Calu3 (cell line): Measurements from ENCODE around the gene ZP1. TPM values are rescaled to one million over a fixed set of nuclear protein-coding genes. Genes with fewer than 3 reads are reported as not detected.

Experiments
- BruUV-seq: library from RNA; stranded (reverse); fragments of 400-500 nt; replicated peaks from 2 replicates; lab custom pipeline; 2021; lab: Mats Ljungman, UMichigan
- CTCF ChIA-PET: fragments of 300-600 bp; sonication (Branson Sonifier 250); formaldehyde crosslinking; loops from one replicate; lab custom pipeline; 2022; ENCODE audit warnings: antibody characterized with exemption; lab: Charles Lee
- DNase-seq: peaks from one replicate; pipeline ENCODE4 v3.0.0; 2022
- H3K27ac Mint-ChIP-seq: one replicate; pipeline ENCODE4 v1.8.0; 2022; ENCODE audit warnings: mixed read lengths; ENCODE audit not compliant: unreplicated experiment
- H3K27me3 Mint-ChIP-seq: one replicate; pipeline ENCODE4 v1.8.0; 2022; ENCODE audit warnings: mixed read lengths; ENCODE audit not compliant: unreplicated experiment
- H3K36me3 Mint-ChIP-seq: one replicate; pipeline ENCODE4 v1.8.0; 2022; ENCODE audit warnings: mild to moderate bottlenecking, moderate library complexity, mixed read lengths; ENCODE audit not compliant: insufficient read depth, unreplicated experiment
- H3K4me1 Mint-ChIP-seq: one replicate; pipeline ENCODE4 v1.8.0; 2022; ENCODE audit warnings: mild to moderate bottlenecking, low read depth, mixed read lengths; ENCODE audit not compliant: unreplicated experiment
- H3K4me3 Mint-ChIP-seq: one replicate; pipeline ENCODE4 v1.8.0; 2022; ENCODE audit warnings: mild to moderate bottlenecking, low read depth, moderate library complexity, mixed read lengths; ENCODE audit not compliant: unreplicated experiment
- H3K9me3 Mint-ChIP-seq: one replicate; pipeline ENCODE4 v1.8.0; 2022; ENCODE audit warnings: low read depth, mixed read lengths; ENCODE audit not compliant: unreplicated experiment
- intact Hi-C: fragments of 100-400 bp; cut with micrococcal nuclease; formaldehyde crosslinking; loops from one replicate; pipeline ENCODE4 v1.10.0; 2022; ENCODE audit not compliant: unreplicated experiment
- total RNA-seq: library from RNA; stranded (reverse); gene quantifications from 2 replicates; pipeline ENCODE4 v1.2.3, GENCODE V29; 2022
- TF ChIP-seq, protein P1 (sequence below): fragments of 200-600 bp; IDR thresholded peaks from one replicate; pipeline ENCODE4 v1.8.0; 2022; ENCODE audit warnings: antibody characterized with exemption; ENCODE audit not compliant: unreplicated experiment

The ZP1 gene
- total RNA-seq, 1 experiment from 2014 or later = not detected

DNA sequence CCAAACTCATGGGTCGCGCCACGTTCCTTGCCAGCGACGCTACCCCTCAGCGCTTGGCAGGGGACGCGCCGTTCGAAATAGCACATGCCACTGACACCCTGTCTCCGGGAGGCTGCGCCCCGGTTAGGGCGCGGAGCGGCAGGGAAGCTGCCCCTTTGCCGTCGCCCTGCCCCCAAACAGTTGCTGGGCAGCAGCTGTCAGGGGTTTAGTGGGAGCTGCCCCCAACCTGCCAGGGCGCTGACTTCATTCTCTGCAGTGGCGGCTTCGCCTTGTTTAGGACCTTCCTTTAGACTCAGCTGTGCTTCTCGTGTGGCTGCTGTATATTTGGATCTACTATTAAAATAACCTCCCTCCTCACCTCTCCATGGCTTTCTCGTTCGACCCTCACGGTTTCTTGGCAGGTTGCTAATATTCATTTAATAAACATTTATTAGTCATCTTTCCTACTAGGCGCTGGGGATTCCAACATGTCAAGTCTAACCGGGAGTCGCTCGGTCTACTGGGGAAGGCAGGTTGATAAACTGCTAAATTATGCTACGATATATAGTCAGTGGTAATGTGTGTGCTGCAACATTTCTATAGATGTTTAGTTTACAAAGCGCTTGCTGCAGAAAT lies 47.4 kb downstream of the ZP1 start:
- BruUV-seq = no TSS peak
- H3K27me3 Mint-ChIP-seq = peaks cover 29% of the 10 kb centered on the region

DNA sequence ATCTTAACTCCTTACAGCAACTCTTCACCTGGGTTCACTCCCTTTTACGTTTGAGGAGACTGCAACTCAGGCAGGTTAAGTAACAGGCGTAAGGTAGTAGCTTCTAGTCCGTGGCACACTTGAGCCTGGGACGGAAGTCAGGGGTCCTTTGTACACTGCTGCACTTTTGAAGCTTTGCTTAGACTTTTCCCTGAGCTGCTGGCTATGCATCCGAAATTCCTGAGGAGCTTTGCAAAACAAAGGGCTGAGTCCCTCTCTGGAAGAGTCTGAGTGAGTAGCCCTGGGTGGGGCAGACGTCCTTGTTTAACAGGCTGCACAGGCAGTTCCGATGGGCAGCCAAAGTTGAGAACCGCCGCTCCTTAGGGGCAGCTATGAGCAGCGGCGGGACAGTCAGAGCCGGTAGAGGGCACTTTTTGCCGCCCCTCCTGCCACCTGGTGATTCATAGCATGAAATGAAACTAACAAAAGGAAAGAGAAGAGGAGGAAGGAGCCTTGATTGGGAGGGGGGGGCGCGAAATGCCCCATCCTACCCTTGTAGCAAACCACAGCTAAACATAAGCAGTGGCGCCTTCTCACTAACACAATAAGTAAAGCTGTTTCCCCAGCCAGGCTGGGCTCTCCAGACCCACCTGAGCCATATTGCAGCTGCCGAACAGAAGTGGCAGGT lies 48.0 kb downstream of the ZP1 start:
- H3K36me3 Mint-ChIP-seq = peaks cover 20% of the 10 kb centered on the region
- peaks cover 23% of the 10 kb centered on the region for H3K27me3 Mint-ChIP-seq
- DNase-seq = peak; percentile 79
- peaks cover 23% of the 10 kb centered on the region for H3K4me1 Mint-ChIP-seq
- CTCF ChIA-PET = interaction anchor here (0.6 to 2.6 kb wide), 11 partner anchors 8 to 339 kb away, joined by 3 to 8 read pairs (median 4); partner anchors contain the start of genes PRPF19, TMEM132A and VPS37C
- intact Hi-C loops = loop anchor here (5.0 kb wide), 1 partner anchor 217 kb away; no protein-coding TSS in a partner anchor
- TSS peak; percentile 35 for BruUV-seq
- TF ChIP-seq, protein P1, sequence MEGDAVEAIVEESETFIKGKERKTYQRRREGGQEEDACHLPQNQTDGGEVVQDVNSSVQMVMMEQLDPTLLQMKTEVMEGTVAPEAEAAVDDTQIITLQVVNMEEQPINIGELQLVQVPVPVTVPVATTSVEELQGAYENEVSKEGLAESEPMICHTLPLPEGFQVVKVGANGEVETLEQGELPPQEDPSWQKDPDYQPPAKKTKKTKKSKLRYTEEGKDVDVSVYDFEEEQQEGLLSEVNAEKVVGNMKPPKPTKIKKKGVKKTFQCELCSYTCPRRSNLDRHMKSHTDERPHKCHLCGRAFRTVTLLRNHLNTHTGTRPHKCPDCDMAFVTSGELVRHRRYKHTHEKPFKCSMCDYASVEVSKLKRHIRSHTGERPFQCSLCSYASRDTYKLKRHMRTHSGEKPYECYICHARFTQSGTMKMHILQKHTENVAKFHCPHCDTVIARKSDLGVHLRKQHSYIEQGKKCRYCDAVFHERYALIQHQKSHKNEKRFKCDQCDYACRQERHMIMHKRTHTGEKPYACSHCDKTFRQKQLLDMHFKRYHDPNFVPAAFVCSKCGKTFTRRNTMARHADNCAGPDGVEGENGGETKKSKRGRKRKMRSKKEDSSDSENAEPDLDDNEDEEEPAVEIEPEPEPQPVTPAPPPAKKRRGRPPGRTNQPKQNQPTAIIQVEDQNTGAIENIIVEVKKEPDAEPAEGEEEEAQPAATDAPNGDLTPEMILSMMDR = no peak
- peak overlapping the region; percentile 30 for H3K27ac Mint-ChIP-seq
- H3K9me3 Mint-ChIP-seq = no peaks in the 10 kb centered on the region
- peak overlapping the region; percentile 97 for H3K4me3 Mint-ChIP-seq

More for the DNA sequence above, 47.4 kb downstream of the ZP1 start:
- peak overlapping the region; percentile 97 for H3K4me3 Mint-ChIP-seq
- peak overlapping the region; percentile 30 for H3K27ac Mint-ChIP-seq
- H3K4me1 Mint-ChIP-seq = peaks cover 23% of the 10 kb centered on the region
- intact Hi-C loops = loop anchor here (5.0 kb wide), 1 partner anchor 218 kb away; no protein-coding TSS in a partner anchor
- peaks cover 20% of the 10 kb centered on the region for H3K36me3 Mint-ChIP-seq
- CTCF ChIA-PET = interaction anchor here (0.6 to 2.6 kb wide), 11 partner anchors 9 to 339 kb away, joined by 3 to 8 read pairs (median 4); partner anchors contain the start of genes PRPF19, TMEM132A and VPS37C
- H3K9me3 Mint-ChIP-seq = no peaks in the 10 kb centered on the region
- TF ChIP-seq, protein P1 = no peak
- peak; percentile 39 for DNase-seq

DNA sequence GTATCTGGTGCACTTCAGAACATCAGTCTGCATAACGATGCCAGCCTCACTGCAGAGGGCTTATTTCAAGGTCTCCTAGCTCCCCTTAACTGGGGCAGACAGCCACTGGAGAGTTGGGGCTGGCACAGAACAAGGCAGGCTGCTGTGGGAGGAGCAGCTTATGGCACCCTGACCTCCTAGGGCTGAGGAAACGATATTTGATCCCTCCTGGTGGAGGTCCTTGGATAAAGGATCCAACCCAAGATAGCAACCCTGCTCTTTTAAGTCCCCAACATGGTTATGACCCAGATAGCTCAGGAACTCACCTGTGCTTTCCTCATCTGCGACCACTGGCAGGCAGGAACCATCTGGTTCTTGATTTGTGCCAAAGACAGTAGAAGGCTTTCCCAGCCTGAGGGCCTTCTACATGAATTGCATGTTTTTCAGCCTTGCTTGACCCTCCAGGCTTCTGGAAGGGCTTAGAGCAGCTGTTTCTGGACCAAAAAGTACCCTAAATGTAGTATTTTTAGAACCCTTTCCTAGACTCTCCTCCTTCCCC lies 49.4 kb downstream of the ZP1 start:
- DNase-seq = no peak
- no TSS peak for BruUV-seq
- TF ChIP-seq, protein P1 = no peak
- Mint-ChIP-seq H3K9me3 (no peaks in the 10 kb centered on the region), H3K4me1 (peaks cover 23% of the 10 kb centered on the region), H3K27me3 (peaks cover 9% of the 10 kb centered on the region), H3K36me3 (peaks cover 20% of the 10 kb centered on the region), H3K27ac (no peak overlapping the region), H3K4me3 (no peak overlapping the region)
- intact Hi-C loops = loop anchor here (5.0 kb wide), 1 partner anchor 216 kb away; no protein-coding TSS in a partner anchor
- CTCF ChIA-PET = no interaction called here

DNA sequence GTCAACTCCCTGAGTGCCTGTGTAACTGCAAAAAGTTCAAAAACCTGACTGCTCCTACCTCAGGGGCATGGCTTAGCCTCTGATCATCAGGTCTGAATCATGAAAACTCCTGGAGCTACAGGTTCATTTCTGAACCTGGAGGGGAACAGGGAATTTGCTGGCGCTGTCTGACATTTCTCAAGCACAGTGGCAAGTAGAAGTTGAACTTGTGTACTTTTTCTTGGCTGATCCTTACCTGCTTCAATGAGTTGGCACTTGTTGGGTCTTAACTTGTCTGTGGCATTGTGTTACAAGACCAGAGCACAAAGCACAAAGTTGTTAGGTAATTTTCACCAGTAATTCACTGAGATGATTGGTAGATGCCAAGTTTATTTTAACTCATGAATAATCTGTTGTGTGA lies 49.9 kb downstream of the ZP1 start:
- Mint-ChIP-seq H3K27ac (no peak overlapping the region), H3K36me3 (peaks cover 20% of the 10 kb centered on the region), H3K4me1 (peaks cover 23% of the 10 kb centered on the region), H3K9me3 (no peaks in the 10 kb centered on the region), H3K27me3 (peaks cover 4% of the 10 kb centered on the region), H3K4me3 (no peak overlapping the region)
- intact Hi-C loops = loop anchor here (5.0 kb wide), 1 partner anchor 215 kb away; no protein-coding TSS in a partner anchor
- TF ChIP-seq, protein P1 = no peak
- CTCF ChIA-PET = no interaction called here
- no peak for DNase-seq
- no TSS peak for BruUV-seq
